Parathyroid adenoma (tissue), 2 donors: ENCODE data around the gene LTBP2.
A peak's percentile ranks its signal among the peaks of the same experiment; 100 is the strongest.

ENCODE experiments used
- H2AFZ ChIP-seq: fragments of 300-600 bp; sonication (generic); one replicate; pipeline ENCODE4 v1.7.0; 2017; ENCODE audit warnings: antibody characterized with exemption, mild to moderate bottlenecking
- H3K27ac ChIP-seq: fragments of 300-600 bp; sonication (generic); one replicate; pipeline ENCODE4 v1.7.0; 2017
- H3K27me3 ChIP-seq: fragments of 300-600 bp; sonication (generic); one replicate; pipeline ENCODE4 v1.7.0; 2017; ENCODE audit warnings: low read length; ENCODE audit not compliant: control insufficient read depth, insufficient read depth
- H3K36me3 ChIP-seq: fragments of 300-600 bp; sonication (generic); one replicate; pipeline ENCODE4 v1.7.0; 2017; ENCODE audit warnings: low read length; ENCODE audit not compliant: control insufficient read depth, insufficient read depth
- H3K4me1 ChIP-seq: fragments of 300-600 bp; sonication (generic); one replicate; pipeline ENCODE4 v1.7.0; 2017; ENCODE audit warnings: control low read depth
- H3K4me2 ChIP-seq: fragments of 300-600 bp; sonication (generic); one replicate; pipeline ENCODE4 v1.7.0; 2017; ENCODE audit warnings: low read length
- H3K4me3 ChIP-seq: fragments of 300-600 bp; sonication (generic); one replicate; pipeline ENCODE4 v1.7.0; 2017; ENCODE audit warnings: low read depth, low read length
- H3K79me2 ChIP-seq: fragments of 300-600 bp; sonication (generic); one replicate; pipeline ENCODE4 v1.7.0; 2017; ENCODE audit warnings: control low read depth
- H3K9ac ChIP-seq: fragments of 300-600 bp; sonication (generic); one replicate; pipeline ENCODE4 v1.7.0; 2017; ENCODE audit warnings: mild to moderate bottlenecking
- H3K9me3 ChIP-seq: fragments of 300-600 bp; sonication (generic); one replicate; pipeline ENCODE4 v1.7.0; 2017; ENCODE audit warnings: low read length; ENCODE audit not compliant: control insufficient read depth
- TF ChIP-seq, protein P1 (sequence below): fragments of 300-600 bp; sonication (generic); IDR thresholded peaks from one replicate; pipeline ENCODE4 v1.7.0; 2017; ENCODE audit warnings: antibody characterized with exemption, mild to moderate bottlenecking
- donor health status: primary hyperparathyroidism.

The LTBP2 gene

DNA sequence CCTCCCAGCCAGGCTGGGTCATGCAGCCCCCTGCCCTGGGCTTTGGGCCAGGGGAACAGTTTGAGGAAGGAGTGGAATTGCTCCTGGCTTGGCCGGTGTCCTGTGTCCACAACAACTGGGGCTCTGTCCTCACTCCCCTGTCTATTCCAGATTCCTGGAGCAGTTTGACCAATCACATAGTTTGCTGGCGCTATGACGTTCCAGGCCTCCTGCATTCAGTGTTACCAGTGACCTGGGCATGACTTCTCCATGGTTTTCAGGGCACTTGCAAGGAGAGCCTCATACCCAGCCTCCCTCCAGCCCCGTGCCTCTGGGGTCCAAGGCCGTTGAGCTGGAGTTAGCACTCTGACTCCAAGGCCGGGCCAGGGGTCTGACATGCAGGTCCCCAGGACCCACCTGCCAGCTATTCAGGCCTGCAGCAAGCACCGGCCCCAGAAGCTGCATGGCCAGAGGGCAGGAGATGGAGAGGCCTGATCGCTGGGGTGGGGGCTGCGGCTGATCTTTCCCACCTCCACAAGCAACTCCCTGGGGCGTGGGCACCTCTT, 84.2 kb downstream of the LTBP2 start:
- TF ChIP-seq, protein P1, sequence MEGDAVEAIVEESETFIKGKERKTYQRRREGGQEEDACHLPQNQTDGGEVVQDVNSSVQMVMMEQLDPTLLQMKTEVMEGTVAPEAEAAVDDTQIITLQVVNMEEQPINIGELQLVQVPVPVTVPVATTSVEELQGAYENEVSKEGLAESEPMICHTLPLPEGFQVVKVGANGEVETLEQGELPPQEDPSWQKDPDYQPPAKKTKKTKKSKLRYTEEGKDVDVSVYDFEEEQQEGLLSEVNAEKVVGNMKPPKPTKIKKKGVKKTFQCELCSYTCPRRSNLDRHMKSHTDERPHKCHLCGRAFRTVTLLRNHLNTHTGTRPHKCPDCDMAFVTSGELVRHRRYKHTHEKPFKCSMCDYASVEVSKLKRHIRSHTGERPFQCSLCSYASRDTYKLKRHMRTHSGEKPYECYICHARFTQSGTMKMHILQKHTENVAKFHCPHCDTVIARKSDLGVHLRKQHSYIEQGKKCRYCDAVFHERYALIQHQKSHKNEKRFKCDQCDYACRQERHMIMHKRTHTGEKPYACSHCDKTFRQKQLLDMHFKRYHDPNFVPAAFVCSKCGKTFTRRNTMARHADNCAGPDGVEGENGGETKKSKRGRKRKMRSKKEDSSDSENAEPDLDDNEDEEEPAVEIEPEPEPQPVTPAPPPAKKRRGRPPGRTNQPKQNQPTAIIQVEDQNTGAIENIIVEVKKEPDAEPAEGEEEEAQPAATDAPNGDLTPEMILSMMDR: no peak
- H3K27me3 ChIP-seq: no peaks in the 10 kb centered on the region
- peaks cover 4% of the 10 kb centered on the region for H3K4me1 ChIP-seq
- no peaks in the 10 kb centered on the region for H3K9me3 ChIP-seq
- H3K4me2 ChIP-seq: no peak overlapping the region
- H3K36me3 ChIP-seq: no peaks in the 10 kb centered on the region
- H2AFZ ChIP-seq: no peak overlapping the region
- H3K4me3 ChIP-seq: no peak overlapping the region
- no peaks in the 10 kb centered on the region for H3K79me2 ChIP-seq
- H3K27ac ChIP-seq: no peak overlapping the region
- no peak overlapping the region for H3K9ac ChIP-seq

DNA sequence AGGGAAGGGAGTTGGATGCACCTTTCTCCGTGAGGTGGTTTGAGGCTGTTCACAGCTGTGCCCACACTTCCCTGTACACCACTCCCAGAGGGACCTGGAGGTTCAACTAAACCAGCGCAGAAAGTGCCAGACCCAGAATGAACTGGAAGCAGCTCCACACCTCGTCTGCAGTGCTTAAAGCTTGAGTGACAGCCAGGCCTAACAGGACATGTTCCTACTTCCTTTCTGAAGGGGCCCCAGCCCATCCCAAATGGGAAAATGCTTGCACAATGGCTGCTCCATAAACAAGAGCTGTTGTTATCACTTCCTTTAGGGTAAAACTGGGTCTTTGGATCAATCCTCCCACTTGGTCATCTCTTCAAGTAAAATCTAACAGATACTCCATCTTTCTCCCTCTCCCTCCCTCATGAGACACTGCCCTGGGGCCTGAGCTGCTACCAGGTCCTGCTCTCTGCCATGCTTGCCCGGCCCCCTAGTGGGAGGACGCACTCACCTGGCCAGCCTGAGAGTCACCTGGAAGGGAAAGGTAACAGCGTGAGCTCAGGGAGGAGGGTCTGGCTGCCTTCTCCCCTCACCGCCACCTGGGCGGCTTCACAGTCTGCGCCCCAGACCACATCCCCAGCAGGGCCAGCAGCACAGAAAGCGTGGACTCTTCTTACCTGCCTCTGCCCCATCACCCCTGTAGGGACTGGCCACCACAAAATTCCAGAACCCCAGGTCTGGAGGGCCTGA, 85.0 kb downstream of the LTBP2 start:
- Histone ChIP-seq H3K79me2 (no peaks in the 10 kb centered on the region), H3K36me3 (no peaks in the 10 kb centered on the region), H3K27me3 (no peaks in the 10 kb centered on the region), H3K9me3 (no peaks in the 10 kb centered on the region), H3K4me1 (peaks cover 4% of the 10 kb centered on the region), H3K4me3 (no peak overlapping the region), H2AFZ (no peak overlapping the region), H3K4me2 (no peak overlapping the region), H3K9ac (no peak overlapping the region), H3K27ac (no peak overlapping the region)
- TF ChIP-seq, protein P1: no peak

DNA sequence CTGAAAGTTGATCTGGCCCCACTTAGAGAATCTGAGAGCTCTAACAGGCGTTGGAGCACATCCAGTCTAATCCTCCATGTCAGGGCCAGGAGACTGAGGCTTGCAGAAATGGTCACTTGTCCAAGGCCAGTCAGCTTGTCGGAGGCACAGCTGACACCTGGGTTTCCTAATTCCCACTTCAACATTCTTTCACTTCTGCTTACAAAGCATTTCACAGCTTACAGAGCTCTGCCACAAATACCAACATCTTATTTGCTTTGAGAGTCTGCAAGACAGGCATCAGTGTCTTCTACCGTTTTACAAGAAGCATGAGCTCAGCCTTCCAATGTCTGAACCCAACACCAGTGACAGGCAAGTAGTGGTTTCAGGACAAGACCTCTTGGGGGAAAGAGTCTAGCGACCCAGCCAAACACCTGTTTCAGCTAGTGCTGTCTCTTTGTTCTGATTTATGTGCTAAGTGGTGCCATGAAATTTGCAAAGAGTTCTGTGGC, 86.6 kb downstream of the LTBP2 start:
- Histone ChIP-seq H3K27ac (no peak overlapping the region), H2AFZ (peak overlapping the region; percentile 51), H3K4me1 (peaks cover 4% of the 10 kb centered on the region), H3K27me3 (no peaks in the 10 kb centered on the region), H3K4me3 (no peak overlapping the region), H3K9ac (no peak overlapping the region), H3K9me3 (no peaks in the 10 kb centered on the region), H3K4me2 (no peak overlapping the region), H3K79me2 (no peaks in the 10 kb centered on the region), H3K36me3 (no peaks in the 10 kb centered on the region)
- TF ChIP-seq, protein P1: no peak

DNA sequence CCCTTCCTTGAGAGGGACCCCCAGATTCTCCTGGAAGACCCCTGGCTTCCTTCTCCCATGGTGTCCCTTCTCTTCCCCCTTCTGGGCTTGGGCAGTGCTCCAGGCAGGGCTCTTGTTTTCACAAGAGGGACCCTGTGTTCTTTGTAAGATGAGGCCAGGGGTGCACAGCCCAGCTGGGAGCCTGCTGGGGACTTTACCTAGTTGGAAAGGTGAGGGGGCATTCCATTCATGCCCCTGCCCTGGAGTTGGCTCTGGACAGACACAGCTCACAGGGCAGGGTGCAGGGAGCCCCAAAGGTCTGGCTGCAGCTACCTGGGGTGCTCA, 87.3 kb downstream of the LTBP2 start:
- no peak overlapping the region for H3K27ac ChIP-seq

More for the DNA sequence above, 87.3 kb downstream of the LTBP2 start:
- Histone ChIP-seq H3K9me3 (no peaks in the 10 kb centered on the region), H3K4me2 (no peak overlapping the region), H3K4me1 (peaks cover 4% of the 10 kb centered on the region), H3K36me3 (no peaks in the 10 kb centered on the region), H3K27me3 (no peaks in the 10 kb centered on the region), H3K4me3 (no peak overlapping the region), H2AFZ (no peak overlapping the region), H3K9ac (no peak overlapping the region), H3K79me2 (no peaks in the 10 kb centered on the region)
- TF ChIP-seq, protein P1: no peak
